Liver (tissue), 9 donors: ENCODE data around the gene ZNF770. TPM values are rescaled to one million over a fixed set of nuclear protein-coding genes. Genes with fewer than 3 reads are reported as not detected.

ENCODE experiments used
- DNase-seq: peaks from one replicate; pipeline ENCODE4 v3.0.0-alpha.2; 2017; ENCODE audit warnings: low spot score
- H3K27ac ChIP-seq, 2 donors: one replicate each; pipeline ENCODE4 v1.7.0; 2013; ENCODE audit warnings: inconsistent platforms in 2 of 2, low read length in 2 of 2, control low read depth in 1 of 2, low read depth in 1 of 2, mild to moderate bottlenecking in 1 of 2
- H3K27me3 ChIP-seq, 4 donors: one replicate each; pipeline versions ENCODE4 v1.6.1 to v1.7.0; 2013; ENCODE audit warnings: low read length in 3 of 4, inconsistent platforms in 1 of 4, mild to moderate bottlenecking in 1 of 4, moderate library complexity in 1 of 4; ENCODE audit not compliant: control insufficient read depth in 4 of 4, insufficient read depth in 4 of 4
- H3K36me3 ChIP-seq, 4 donors: one replicate each; pipeline versions ENCODE4 v1.6.1 to v1.7.0; 2013; ENCODE audit warnings: low read length in 3 of 4, mild to moderate bottlenecking in 3 of 4, low read depth in 1 of 4, moderate library complexity in 1 of 4; ENCODE audit not compliant: control insufficient read depth in 4 of 4, insufficient read depth in 3 of 4
- H3K4me1 ChIP-seq, 4 donors: one replicate each; pipeline versions ENCODE4 v1.6.1 to v1.7.0; 2013; ENCODE audit warnings: low read length in 3 of 4, mild to moderate bottlenecking in 3 of 4, moderate library complexity in 1 of 4; ENCODE audit not compliant: control insufficient read depth in 4 of 4, insufficient read depth in 4 of 4
- H3K4me3 ChIP-seq, 3 donors: one replicate each; pipeline versions ENCODE4 v1.6.1 to v1.7.0; 2013; ENCODE audit warnings: low read length in 3 of 3, control low read depth in 1 of 3, low read depth in 1 of 3, mild to moderate bottlenecking in 1 of 3
- H3K9ac ChIP-seq, 2 donors: one replicate each; pipeline ENCODE4 v1.7.0; 2013; ENCODE audit warnings: low read length in 2 of 2, mild to moderate bottlenecking in 2 of 2, moderate library complexity in 2 of 2, control low read depth in 1 of 2, low read depth in 1 of 2
- H3K9me3 ChIP-seq, 4 donors: one replicate each; pipeline versions ENCODE4 v1.6.1 to v1.7.0; 2013; ENCODE audit warnings: low read length in 3 of 4; ENCODE audit not compliant: control insufficient read depth in 4 of 4
- ATF3 ChIP-seq: IDR thresholded peaks from 2 replicates; pipeline ENCODE4 v1.6.1; 2016; ENCODE audit warnings: antibody characterized with exemption
- CTCF ChIP-seq: fragments of 150-350 bp; IDR thresholded peaks from 2 replicates; pipeline ENCODE4 v1.5.1; 2017; ENCODE audit warnings: improper control_type of control experiment, low read depth, low read length; ENCODE audit not compliant: missing input control
- EGR1 ChIP-seq, 2 donors: IDR thresholded peaks; 2 replicates each; pipeline ENCODE4 v1.6.1; 2016 to 2018; ENCODE audit warnings: antibody characterized with exemption in 2 of 2, low read depth in 2 of 2
- FOXA1 ChIP-seq: IDR thresholded peaks from 2 replicates; pipeline ENCODE4 v1.6.1; 2016; ENCODE audit warnings: antibody characterized with exemption
- FOXA2 ChIP-seq: IDR thresholded peaks from 2 replicates; pipeline ENCODE4 v1.6.1; 2016; ENCODE audit warnings: antibody characterized with exemption
- GABPA ChIP-seq, 2 donors: IDR thresholded peaks in 1 of 2; conservative IDR thresholded peaks in 1 of 2; 2 replicates each; pipeline ENCODE4 v1.6.1; 2016; ENCODE audit warnings: antibody characterized with exemption in 2 of 2, mild to moderate bottlenecking in 1 of 2, moderate library complexity in 1 of 2
- HNF4A ChIP-seq, 2 donors: conservative IDR thresholded peaks; 2 replicates each; pipeline ENCODE4 v1.6.1; 2016; ENCODE audit warnings: antibody characterized with exemption in 2 of 2, mild to moderate bottlenecking in 2 of 2
- HNF4G ChIP-seq: IDR thresholded peaks from 2 replicates; pipeline ENCODE4 v1.6.1; 2016; ENCODE audit warnings: antibody characterized with exemption
- JUND ChIP-seq, 2 donors: IDR thresholded peaks; 2 replicates each; pipeline ENCODE4 v1.6.1; 2016; ENCODE audit warnings: antibody characterized with exemption in 2 of 2
- MAX ChIP-seq: IDR thresholded peaks from 2 replicates; pipeline ENCODE4 v1.6.1; 2016; ENCODE audit warnings: antibody characterized with exemption
- NR2F2 ChIP-seq: IDR thresholded peaks from 2 replicates; pipeline ENCODE4 v1.6.1; 2016; ENCODE audit warnings: antibody characterized with exemption
- RAD21 ChIP-seq, 2 donors: IDR thresholded peaks; 2 replicates each; pipeline ENCODE4 v1.6.1; 2016; ENCODE audit warnings: antibody characterized with exemption in 2 of 2, mild to moderate bottlenecking in 2 of 2
- REST ChIP-seq: IDR thresholded peaks from 2 replicates; pipeline ENCODE4 v1.6.1; 2016; ENCODE audit warnings: antibody characterized with exemption, mild to moderate bottlenecking
- RXRA ChIP-seq, 2 donors: IDR thresholded peaks; 2 replicates each; pipeline ENCODE4 v1.6.1; 2017 to 2018; ENCODE audit warnings: antibody characterized with exemption in 2 of 2, mild to moderate bottlenecking in 1 of 2
- SP1 ChIP-seq: IDR thresholded peaks from 2 replicates; pipeline ENCODE4 v1.6.1; 2018; ENCODE audit warnings: antibody characterized with exemption, mild to moderate bottlenecking
- TAF1 ChIP-seq: conservative IDR thresholded peaks from 2 replicates; pipeline ENCODE4 v1.6.1; 2016; ENCODE audit warnings: antibody characterized with exemption, mild to moderate bottlenecking
- YY1 ChIP-seq: IDR thresholded peaks from 2 replicates; pipeline ENCODE4 v1.6.1; 2016; ENCODE audit warnings: antibody characterized with exemption, mild to moderate bottlenecking
- ZBTB33 ChIP-seq: IDR thresholded peaks from 2 replicates; pipeline ENCODE4 v1.6.1; 2016; ENCODE audit warnings: antibody characterized with exemption
- WGBS: extraction: QIAGEN DNeasy Blood & Tissue Kit; methylation state at CpG from one replicate; pipeline ENCODE4 v1.1.7; 2013; 5-methylcytosine and 5-hydroxymethylcytosine counted together
- polyA plus RNA-seq, 2 donors: library from polyadenylated mRNA; stranded (reverse) in 1 of 2; unstranded in 1 of 2; fragments of 200-250 nt in 1 of 2; fragments of >200 nt in 1 of 2; fragmentation: Nextera tagmentation in 1 of 2; extraction: Ambion mirVana in 1 of 2; gene quantifications; one replicate each; pipeline versions ENCODE4 v1.2.1 to v1.2.3, GENCODE V29; 2013 to 2015
- total RNA-seq, 2 donors: library from RNA; depleted of rRNA; stranded (reverse); fragments of >200 nt; gene quantifications; one replicate each; pipeline ENCODE4 v1.2.3, GENCODE V29; 2014
- donor health status: healthy.
- donor health status: healthy.
- donor health status: healthy.
- donor health status: healthy.
- donor health status: healthy.

The ZNF770 gene
- total and polyA plus RNA-seq, 4 donors, result 9.3 to 74.4 (median 28.5) TPM

- Histone ChIP-seq H3K36me3 (no peaks in the 10 kb centered on the region), H3K9ac (no peak overlapping the region)
- TF ChIP-seq TAF1, result no peak
- no peak for TF ChIP-seq ATF3
- no peak for TF ChIP-seq REST
- TF ChIP-seq FOXA1, result no peak
- TF ChIP-seq SP1, result no peak
- TF ChIP-seq HNF4A (conservative IDR thresholded peaks at IDR 0.05), result no peak
- no peak for TF ChIP-seq YY1
- no peak for TF ChIP-seq JUND (IDR thresholded peaks at IDR 0.05)
- no peak for TF ChIP-seq GABPA (IDR thresholded peaks at IDR 0.05 in 1 of 2, conservative IDR thresholded peaks at IDR 0.05 in 1 of 2)
- TF ChIP-seq HNF4G, result no peak
- no peak for TF ChIP-seq CTCF
- no peak for TF ChIP-seq RXRA (IDR thresholded peaks at IDR 0.05)
- no peak for TF ChIP-seq MAX
- TF ChIP-seq ZBTB33, result no peak
- no peak for TF ChIP-seq NR2F2
Measured at GRCh38 chr15:35014241-35014640, 26.2 kb upstream of the ZNF770 start.

GRCh38 chr15:35013370-35013769, 25.3 kb upstream of the ZNF770 start:
- TF ChIP-seq JUND (IDR thresholded peaks at IDR 0.05), result no peak
- TF ChIP-seq TAF1, result no peak
- TF ChIP-seq FOXA2, result no peak
- TF ChIP-seq REST, result no peak
- no peak for TF ChIP-seq FOXA1
- no peak for TF ChIP-seq MAX
- no peak for TF ChIP-seq EGR1 (IDR thresholded peaks at IDR 0.05; ENCODE audit: low read depth in 2 of 2)
- TF ChIP-seq RAD21 (IDR thresholded peaks at IDR 0.05), result no peak
- TF ChIP-seq NR2F2, result no peak
- no peak overlapping the region for H3K4me3 ChIP-seq
- no peak overlapping the region for H3K27ac ChIP-seq
- 79% methylated on average over 4 of the region's 4 CpGs for WGBS
- H3K27me3 ChIP-seq, result no peaks in the 10 kb centered on the region
- DNase-seq, result no peak
- no peaks in the 10 kb centered on the region for H3K36me3 ChIP-seq
- H3K9me3 ChIP-seq, result no peaks in the 10 kb centered on the region
- H3K9ac ChIP-seq, result no peak overlapping the region
- no peaks in the 10 kb centered on the region for H3K4me1 ChIP-seq

More at GRCh38 chr15:35014241-35014640, 26.2 kb upstream of the ZNF770 start:
- H3K4me1 ChIP-seq, result no peaks in the 10 kb centered on the region
- no peak overlapping the region for H3K27ac ChIP-seq
- no peaks in the 10 kb centered on the region for H3K9me3 ChIP-seq
- no peak overlapping the region for H3K4me3 ChIP-seq
- DNase-seq, result no peak
- no peaks in the 10 kb centered on the region for H3K27me3 ChIP-seq
